Measurements from ENCODE around the gene ARHGAP45.

DNA sequence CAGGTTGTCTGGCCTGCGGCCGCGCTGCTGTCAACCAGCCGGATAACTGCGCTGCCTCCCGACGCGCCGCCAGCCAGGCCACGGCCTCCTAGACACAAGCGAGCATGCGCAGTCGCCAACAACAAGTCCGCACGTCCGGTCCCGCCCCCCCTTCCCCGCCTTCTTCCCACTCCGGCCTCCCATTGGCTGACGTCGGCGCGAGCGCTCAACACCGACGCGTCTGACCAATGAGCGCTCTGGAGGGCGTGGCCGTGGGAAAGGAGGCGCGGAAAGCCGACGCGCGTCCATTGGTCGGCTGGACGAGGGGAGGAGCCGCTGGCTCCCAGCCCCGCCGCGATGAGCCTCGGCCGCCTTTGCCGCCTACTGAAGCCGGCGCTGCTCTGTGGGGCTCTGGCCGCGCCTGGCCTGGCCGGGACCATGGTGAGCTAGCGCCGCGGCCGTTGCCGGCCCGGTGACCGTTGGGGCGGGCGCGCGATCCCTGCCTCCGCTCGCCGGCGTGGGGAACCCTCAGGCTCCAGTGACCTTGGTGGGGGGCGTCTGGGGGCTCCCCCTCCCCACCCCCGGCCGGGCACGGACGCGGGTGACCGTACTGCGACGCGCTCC lies 36.8 kb downstream of the ARHGAP45 start, which contains the start of gene GPX4:
- TF ChIP-seq, protein P1, sequence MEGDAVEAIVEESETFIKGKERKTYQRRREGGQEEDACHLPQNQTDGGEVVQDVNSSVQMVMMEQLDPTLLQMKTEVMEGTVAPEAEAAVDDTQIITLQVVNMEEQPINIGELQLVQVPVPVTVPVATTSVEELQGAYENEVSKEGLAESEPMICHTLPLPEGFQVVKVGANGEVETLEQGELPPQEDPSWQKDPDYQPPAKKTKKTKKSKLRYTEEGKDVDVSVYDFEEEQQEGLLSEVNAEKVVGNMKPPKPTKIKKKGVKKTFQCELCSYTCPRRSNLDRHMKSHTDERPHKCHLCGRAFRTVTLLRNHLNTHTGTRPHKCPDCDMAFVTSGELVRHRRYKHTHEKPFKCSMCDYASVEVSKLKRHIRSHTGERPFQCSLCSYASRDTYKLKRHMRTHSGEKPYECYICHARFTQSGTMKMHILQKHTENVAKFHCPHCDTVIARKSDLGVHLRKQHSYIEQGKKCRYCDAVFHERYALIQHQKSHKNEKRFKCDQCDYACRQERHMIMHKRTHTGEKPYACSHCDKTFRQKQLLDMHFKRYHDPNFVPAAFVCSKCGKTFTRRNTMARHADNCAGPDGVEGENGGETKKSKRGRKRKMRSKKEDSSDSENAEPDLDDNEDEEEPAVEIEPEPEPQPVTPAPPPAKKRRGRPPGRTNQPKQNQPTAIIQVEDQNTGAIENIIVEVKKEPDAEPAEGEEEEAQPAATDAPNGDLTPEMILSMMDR (IDR thresholded peaks at IDR 0.05): no peak
- TF ChIP-seq MAFK (IDR thresholded peaks at IDR 0.05; ENCODE audit: partially characterized antibody) (no peak), SMC3 (IDR thresholded peaks at IDR 0.05) (no peak)
- TF ChIP-seq, protein P2, sequence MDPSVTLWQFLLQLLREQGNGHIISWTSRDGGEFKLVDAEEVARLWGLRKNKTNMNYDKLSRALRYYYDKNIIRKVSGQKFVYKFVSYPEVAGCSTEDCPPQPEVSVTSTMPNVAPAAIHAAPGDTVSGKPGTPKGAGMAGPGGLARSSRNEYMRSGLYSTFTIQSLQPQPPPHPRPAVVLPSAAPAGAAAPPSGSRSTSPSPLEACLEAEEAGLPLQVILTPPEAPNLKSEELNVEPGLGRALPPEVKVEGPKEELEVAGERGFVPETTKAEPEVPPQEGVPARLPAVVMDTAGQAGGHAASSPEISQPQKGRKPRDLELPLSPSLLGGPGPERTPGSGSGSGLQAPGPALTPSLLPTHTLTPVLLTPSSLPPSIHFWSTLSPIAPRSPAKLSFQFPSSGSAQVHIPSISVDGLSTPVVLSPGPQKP (IDR thresholded peaks at IDR 0.05; ENCODE audit: low read depth, low read length): no peak
- TF ChIP-seq, protein P3, sequence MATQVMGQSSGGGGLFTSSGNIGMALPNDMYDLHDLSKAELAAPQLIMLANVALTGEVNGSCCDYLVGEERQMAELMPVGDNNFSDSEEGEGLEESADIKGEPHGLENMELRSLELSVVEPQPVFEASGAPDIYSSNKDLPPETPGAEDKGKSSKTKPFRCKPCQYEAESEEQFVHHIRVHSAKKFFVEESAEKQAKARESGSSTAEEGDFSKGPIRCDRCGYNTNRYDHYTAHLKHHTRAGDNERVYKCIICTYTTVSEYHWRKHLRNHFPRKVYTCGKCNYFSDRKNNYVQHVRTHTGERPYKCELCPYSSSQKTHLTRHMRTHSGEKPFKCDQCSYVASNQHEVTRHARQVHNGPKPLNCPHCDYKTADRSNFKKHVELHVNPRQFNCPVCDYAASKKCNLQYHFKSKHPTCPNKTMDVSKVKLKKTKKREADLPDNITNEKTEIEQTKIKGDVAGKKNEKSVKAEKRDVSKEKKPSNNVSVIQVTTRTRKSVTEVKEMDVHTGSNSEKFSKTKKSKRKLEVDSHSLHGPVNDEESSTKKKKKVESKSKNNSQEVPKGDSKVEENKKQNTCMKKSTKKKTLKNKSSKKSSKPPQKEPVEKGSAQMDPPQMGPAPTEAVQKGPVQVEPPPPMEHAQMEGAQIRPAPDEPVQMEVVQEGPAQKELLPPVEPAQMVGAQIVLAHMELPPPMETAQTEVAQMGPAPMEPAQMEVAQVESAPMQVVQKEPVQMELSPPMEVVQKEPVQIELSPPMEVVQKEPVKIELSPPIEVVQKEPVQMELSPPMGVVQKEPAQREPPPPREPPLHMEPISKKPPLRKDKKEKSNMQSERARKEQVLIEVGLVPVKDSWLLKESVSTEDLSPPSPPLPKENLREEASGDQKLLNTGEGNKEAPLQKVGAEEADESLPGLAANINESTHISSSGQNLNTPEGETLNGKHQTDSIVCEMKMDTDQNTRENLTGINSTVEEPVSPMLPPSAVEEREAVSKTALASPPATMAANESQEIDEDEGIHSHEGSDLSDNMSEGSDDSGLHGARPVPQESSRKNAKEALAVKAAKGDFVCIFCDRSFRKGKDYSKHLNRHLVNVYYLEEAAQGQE (IDR thresholded peaks at IDR 0.05): no peak

Data from A549 (cell line).